Astrocyte (in vitro differentiated cells and primary cell): ENCODE measurements around the gene TLCD1. TPM values are rescaled to one million over a fixed set of nuclear protein-coding genes. Genes with fewer than 3 reads are reported as not detected.

Experiments
- DNase-seq: peaks from one replicate; pipeline ENCODE4 v3.0.0-alpha.2; 2010; ENCODE audit warnings: low read depth
- FAIRE-seq: peaks from 2 replicates; lab custom pipeline; 2011; peaks lifted over from hg19 to GRCh38; lab: Jason Lieb, UNC
- H2AFZ ChIP-seq: 2 replicates; pipeline ENCODE4 v1.6.0; 2012; ENCODE audit warnings: low read depth, low read length, inconsistent platforms
- H3K27ac ChIP-seq: 2 replicates; pipeline ENCODE4 v1.5.1; 2011; ENCODE audit warnings: low read depth, low read length, inconsistent platforms
- H3K27me3 ChIP-seq: 2 replicates; pipeline ENCODE4 v1.6.0; 2011; ENCODE audit warnings: low read length, inconsistent platforms; ENCODE audit not compliant: insufficient read depth
- H3K36me3 ChIP-seq: 2 replicates; pipeline ENCODE4 v1.5.1; 2011; ENCODE audit warnings: low read length, inconsistent platforms; ENCODE audit not compliant: insufficient read depth
- H3K4me1 ChIP-seq: 2 replicates; pipeline ENCODE4 v1.5.1; 2011; ENCODE audit warnings: low read length, inconsistent platforms; ENCODE audit not compliant: insufficient read depth
- H3K4me2 ChIP-seq: 2 replicates; pipeline ENCODE4 v1.6.0; 2012; ENCODE audit warnings: low read length, inconsistent platforms
- H3K4me3 ChIP-seq: 2 replicates; pipeline ENCODE4 v1.5.1; 2011; ENCODE audit warnings: low read depth, mild to moderate bottlenecking, low read length, inconsistent platforms; ENCODE audit not compliant: insufficient read depth
- H3K79me2 ChIP-seq: 2 replicates; pipeline ENCODE4 v1.6.0; 2012; ENCODE audit warnings: mild to moderate bottlenecking, low read length, inconsistent platforms; ENCODE audit not compliant: insufficient read depth
- H3K9ac ChIP-seq: 2 replicates; pipeline ENCODE4 v1.6.0; 2012; ENCODE audit warnings: mild to moderate bottlenecking, low read length, inconsistent platforms
- H3K9me3 ChIP-seq: 2 replicates; pipeline ENCODE4 v1.5.1; 2012; ENCODE audit warnings: low read depth, mild to moderate bottlenecking, low read length, inconsistent platforms; ENCODE audit not compliant: insufficient read depth
- H4K20me1 ChIP-seq: 2 replicates; pipeline ENCODE4 v1.6.0; 2012; ENCODE audit warnings: low read length, inconsistent platforms; ENCODE audit not compliant: insufficient read depth
- H3K27ac Mint-ChIP-seq: one replicate; pipeline ENCODE4 v1.8.0; 2021; ENCODE audit warnings: mild to moderate bottlenecking, mixed read lengths; ENCODE audit not compliant: unreplicated experiment
- H3K27me3 Mint-ChIP-seq: one replicate; pipeline ENCODE4 v1.8.0; 2021; ENCODE audit warnings: low read depth, mixed read lengths; ENCODE audit not compliant: unreplicated experiment
- H3K36me3 Mint-ChIP-seq: one replicate; pipeline ENCODE4 v1.8.0; 2021; ENCODE audit warnings: low read depth, mixed read lengths; ENCODE audit not compliant: unreplicated experiment
- H3K4me1 Mint-ChIP-seq: one replicate; pipeline ENCODE4 v1.8.0; 2021; ENCODE audit warnings: low read depth, mixed read lengths; ENCODE audit not compliant: unreplicated experiment
- H3K4me3 Mint-ChIP-seq: one replicate; pipeline ENCODE4 v1.8.0; 2021; ENCODE audit warnings: mild to moderate bottlenecking, moderate library complexity, mixed read lengths; ENCODE audit not compliant: unreplicated experiment
- H3K9me3 Mint-ChIP-seq: one replicate; pipeline ENCODE4 v1.8.0; 2021; ENCODE audit warnings: mild to moderate bottlenecking, mixed read lengths; ENCODE audit not compliant: unreplicated experiment
- EZH2 ChIP-seq: IDR thresholded peaks from 2 replicates; pipeline ENCODE4 v1.6.1; 2012; ENCODE audit warnings: mild to moderate bottlenecking, low read length, inconsistent platforms; ENCODE audit not compliant: insufficient read depth
- total RNA-seq: library from RNA; stranded (reverse); gene quantifications from 2 replicates; pipeline ENCODE4 v1.2.1, GENCODE V29; 2021
- TF ChIP-seq, protein P1 (sequence below): IDR thresholded peaks from 2 replicates; pipeline ENCODE4 v1.5.1; 2011; ENCODE audit warnings: low read depth, mild to moderate bottlenecking, inconsistent platforms, low read length, moderate library complexity; ENCODE audit not compliant: insufficient read depth

TLCD1 gene
- total RNA-seq, 1 donor from 2014 or later = 25.1 TPM

DNA sequence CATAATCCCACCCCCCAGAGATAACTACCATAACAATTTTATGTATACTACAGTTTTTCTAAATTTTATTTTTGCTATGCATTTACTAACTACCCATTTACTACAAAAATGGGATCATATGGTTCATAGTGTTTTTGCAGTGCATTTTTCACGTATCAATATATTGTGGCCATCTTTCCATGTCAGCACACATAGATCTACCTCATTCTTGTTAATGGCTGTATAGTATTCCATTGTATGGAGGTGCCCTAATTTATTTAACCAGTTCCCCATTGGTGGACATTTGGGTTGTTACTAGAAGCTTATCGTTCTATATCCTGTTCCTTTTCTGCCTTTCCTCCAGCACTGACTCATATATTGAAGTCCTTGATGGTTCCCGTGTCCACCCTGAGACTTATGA is 37.0 kb downstream of the TLCD1 start:
- Histone ChIP-seq H2AFZ (no peak overlapping the region), H3K4me2 (no peak overlapping the region), H4K20me1 (peaks cover 16% of the 10 kb centered on the region), H3K27ac (no peak overlapping the region), H3K9me3 (no peaks in the 10 kb centered on the region), H3K36me3 (peaks cover 73% of the 10 kb centered on the region), H3K27me3 (no peaks in the 10 kb centered on the region), H3K79me2 (no peaks in the 10 kb centered on the region), H3K4me3 (no peak overlapping the region), H3K9ac (no peak overlapping the region), H3K4me1 (no peaks in the 10 kb centered on the region)
- TF ChIP-seq EZH2 = no peak
- TF ChIP-seq, protein P1, sequence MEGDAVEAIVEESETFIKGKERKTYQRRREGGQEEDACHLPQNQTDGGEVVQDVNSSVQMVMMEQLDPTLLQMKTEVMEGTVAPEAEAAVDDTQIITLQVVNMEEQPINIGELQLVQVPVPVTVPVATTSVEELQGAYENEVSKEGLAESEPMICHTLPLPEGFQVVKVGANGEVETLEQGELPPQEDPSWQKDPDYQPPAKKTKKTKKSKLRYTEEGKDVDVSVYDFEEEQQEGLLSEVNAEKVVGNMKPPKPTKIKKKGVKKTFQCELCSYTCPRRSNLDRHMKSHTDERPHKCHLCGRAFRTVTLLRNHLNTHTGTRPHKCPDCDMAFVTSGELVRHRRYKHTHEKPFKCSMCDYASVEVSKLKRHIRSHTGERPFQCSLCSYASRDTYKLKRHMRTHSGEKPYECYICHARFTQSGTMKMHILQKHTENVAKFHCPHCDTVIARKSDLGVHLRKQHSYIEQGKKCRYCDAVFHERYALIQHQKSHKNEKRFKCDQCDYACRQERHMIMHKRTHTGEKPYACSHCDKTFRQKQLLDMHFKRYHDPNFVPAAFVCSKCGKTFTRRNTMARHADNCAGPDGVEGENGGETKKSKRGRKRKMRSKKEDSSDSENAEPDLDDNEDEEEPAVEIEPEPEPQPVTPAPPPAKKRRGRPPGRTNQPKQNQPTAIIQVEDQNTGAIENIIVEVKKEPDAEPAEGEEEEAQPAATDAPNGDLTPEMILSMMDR = no peak
- Mint-ChIP-seq H3K4me3 (no peak overlapping the region), H3K36me3 (peaks cover 33% of the 10 kb centered on the region), H3K27me3 (no peaks in the 10 kb centered on the region), H3K9me3 (no peaks in the 10 kb centered on the region), H3K4me1 (no peaks in the 10 kb centered on the region), H3K27ac (no peak overlapping the region)
- no peak for FAIRE-seq
- DNase-seq = no peak

- H3K9ac ChIP-seq = no peak overlapping the region
- peaks cover 34% of the 10 kb centered on the region for H3K36me3 Mint-ChIP-seq
These were observed 37.6 kb downstream of the TLCD1 start for GRCh38 chr17:28688481-28688880.

GRCh38 chr17:28686296-28686695 is 39.7 kb downstream of the TLCD1 start:
- Histone ChIP-seq H3K4me2 (no peak overlapping the region), H3K27me3 (no peaks in the 10 kb centered on the region), H3K79me2 (no peaks in the 10 kb centered on the region), H3K36me3 (peaks cover 87% of the 10 kb centered on the region), H3K4me1 (no peaks in the 10 kb centered on the region), H3K9ac (no peak overlapping the region), H3K4me3 (no peak overlapping the region), H2AFZ (no peak overlapping the region), H3K27ac (no peak overlapping the region), H3K9me3 (no peaks in the 10 kb centered on the region), H4K20me1 (peaks cover 16% of the 10 kb centered on the region)
- TF ChIP-seq, protein P1 = no peak
- Mint-ChIP-seq H3K36me3 (peaks cover 40% of the 10 kb centered on the region), H3K4me3 (no peak overlapping the region), H3K27ac (no peak overlapping the region), H3K4me1 (no peaks in the 10 kb centered on the region), H3K9me3 (no peaks in the 10 kb centered on the region), H3K27me3 (no peaks in the 10 kb centered on the region)
- FAIRE-seq (no peak), DNase-seq (no peak)

More at GRCh38 chr17:28688481-28688880, 37.6 kb downstream of the TLCD1 start:
- Mint-ChIP-seq H3K4me1 (no peaks in the 10 kb centered on the region), H3K27ac (no peak overlapping the region), H3K4me3 (no peak overlapping the region), H3K9me3 (no peaks in the 10 kb centered on the region), H3K27me3 (no peaks in the 10 kb centered on the region)
- peaks cover 71% of the 10 kb centered on the region for H3K36me3 ChIP-seq
- no peaks in the 10 kb centered on the region for H3K79me2 ChIP-seq
- no peak overlapping the region for H3K27ac ChIP-seq
- no peaks in the 10 kb centered on the region for H3K27me3 ChIP-seq
- H4K20me1 ChIP-seq = peaks cover 16% of the 10 kb centered on the region
- H2AFZ ChIP-seq = no peak overlapping the region
- no peak overlapping the region for H3K4me2 ChIP-seq
- no peak overlapping the region for H3K4me3 ChIP-seq
- FAIRE-seq (no peak), DNase-seq (no peak)
- no peaks in the 10 kb centered on the region for H3K4me1 ChIP-seq
- H3K9me3 ChIP-seq = no peaks in the 10 kb centered on the region
- TF ChIP-seq, protein P1 = no peak
- TF ChIP-seq EZH2 = no peak
